K562 (cell line): ENCODE results near the gene PABPC1L. TPM values are rescaled to one million over a fixed set of nuclear protein-coding genes. Genes with fewer than 3 reads are reported as not detected.

Source experiments
- ATAC-seq: fragments of 200-7000 bp; cut with Tn5 transposase; 3 replicates; pipeline ENCODE4 v1.9.1; 2020; ENCODE audit warnings: moderate library complexity
- BruUV-seq: library from RNA; stranded (reverse); fragments of 400-500 nt; replicated peaks from 2 replicates; lab custom pipeline; 2021; lab: Mats Ljungman, UMichigan
- CTCF ChIA-PET: fragments of 300-600 bp; formaldehyde crosslinking; extraction: SDS; loops from one replicate; lab custom pipeline; 2021; ENCODE audit warnings: low intra/inter-chr PET ratio; lab: Yijun Ruan, JAX
- POLR2A ChIA-PET: fragments of 300-600, 350-650 bp; sonication (Branson Sonifier 250); formaldehyde crosslinking; extraction: SDS; loops from one replicate; lab custom pipeline; 2021; ENCODE audit warnings: antibody characterized with exemption, inconsistent platforms; lab: Yijun Ruan, JAX
- DNase-seq, 4 experiments: peaks; one replicate each; pipeline versions ENCODE4 v3.0.0 to v3.0.0-alpha.2; 2011 to 2018; ENCODE audit warnings: low spot score in 3 of 4, mixed read lengths in 3 of 4; ENCODE audit errors: extremely low read depth in 1 of 4
- FAIRE-seq: peaks from 2 replicates; lab custom pipeline; 2011; peaks lifted over from hg19 to GRCh38; lab: Jason Lieb, UNC
- H2AFZ ChIP-seq: 2 replicates; pipeline ENCODE4 v1.6.0; 2011; ENCODE audit warnings: low read depth, low read length, control low read depth, inconsistent platforms
- H3K27ac ChIP-seq: fragments of 200-600 bp; 3 replicates; pipeline ENCODE4 v1.8.0; 2011; ENCODE audit warnings: low read depth, mild to moderate bottlenecking, control low read depth, inconsistent platforms, low read length, moderate library complexity, mixed read lengths; ENCODE audit errors: extremely low read depth
- H3K27me3 ChIP-seq, 2 experiments: fragments of 300-600 bp in 1 of 2; 2 replicates in 1 of 2; 3 replicates in 1 of 2; pipeline versions ENCODE4 v1.6.0 to v1.8.0; 2011; ENCODE audit warnings: inconsistent platforms in 2 of 2, low read length in 2 of 2, mild to moderate bottlenecking in 1 of 2, mixed read lengths in 1 of 2, moderate library complexity in 1 of 2; ENCODE audit not compliant: control insufficient read depth in 2 of 2, insufficient read depth in 2 of 2
- H3K36me3 ChIP-seq: fragments of 300-600 bp; 3 replicates; pipeline ENCODE4 v1.8.0; 2011; ENCODE audit warnings: mild to moderate bottlenecking, low read length, inconsistent platforms; ENCODE audit not compliant: control insufficient read depth, insufficient read depth
- H3K4me1 ChIP-seq, 2 experiments: fragments of 200-600 bp in 1 of 2; replicated peaks in 1 of 2; 2 replicates in 1 of 2; 3 replicates in 1 of 2; pipeline versions ENCODE4 v1.5.1 to v1.8.0; 2011; ENCODE audit warnings: inconsistent platforms in 2 of 2, low read length in 2 of 2, mild to moderate bottlenecking in 1 of 2, mixed read lengths in 1 of 2, moderate library complexity in 1 of 2; ENCODE audit not compliant: control insufficient read depth in 2 of 2, insufficient read depth in 2 of 2
- H3K4me2 ChIP-seq: 2 replicates; pipeline ENCODE4 v1.6.1; 2011; ENCODE audit warnings: low read length, control low read depth, inconsistent platforms, mixed read lengths; ENCODE audit not compliant: insufficient read depth
- H3K4me3 ChIP-seq: fragments of 200-600 bp; sonication (generic), shearing (Covaris generic); 2 replicates; pipeline ENCODE4 v1.5.1; 2016; ENCODE audit warnings: control low read depth, inconsistent platforms
- H3K79me2 ChIP-seq: fragments of 200-600 bp; 3 replicates; pipeline ENCODE4 v1.8.0; 2011; ENCODE audit warnings: low read length, inconsistent platforms; ENCODE audit not compliant: control insufficient read depth, insufficient read depth
- H3K9ac ChIP-seq, 2 experiments: 2 replicates each; pipeline versions ENCODE4 v1.6.0 to v1.6.1; 2011; ENCODE audit warnings: low read depth in 2 of 2, low read length in 2 of 2, control low read depth in 1 of 2, inconsistent platforms in 1 of 2, mild to moderate bottlenecking in 1 of 2, mixed read lengths in 1 of 2; ENCODE audit not compliant: insufficient read depth in 1 of 2
- H3K9me1 ChIP-seq: one replicate; pipeline ENCODE4 v1.6.0; 2011; ENCODE audit warnings: inconsistent platforms, mild to moderate bottlenecking, low read length, moderate library complexity; ENCODE audit not compliant: control insufficient read depth, insufficient read depth
- H3K9me3 ChIP-seq: replicated peaks from 2 replicates; pipeline ENCODE4 v1.5.1; 2011; ENCODE audit warnings: low read depth, low read length, inconsistent platforms; ENCODE audit not compliant: control insufficient read depth, insufficient read depth
- H4K20me1 ChIP-seq: replicated peaks from 2 replicates; pipeline ENCODE4 v1.6.1; 2011; ENCODE audit warnings: low read length, inconsistent platforms, mixed read lengths; ENCODE audit not compliant: control insufficient read depth, insufficient read depth
- FOXJ3 ChIP-seq: sonication (generic); formaldehyde crosslinking; IDR thresholded peaks from 2 replicates; pipeline ENCODE4 v1.4.0; 2020; ENCODE audit warnings: mild to moderate bottlenecking, missing genetic modification reagents
- HDAC6 ChIP-seq: IDR thresholded peaks from 2 replicates; pipeline ENCODE4 v1.6.1; 2012; ENCODE audit warnings: low read depth, mild to moderate bottlenecking, control low read depth, inconsistent platforms, low read length, moderate library complexity
- MTA2 ChIP-seq: fragments of 450-650 bp; IDR thresholded peaks from 2 replicates; pipeline ENCODE4 v1.6.1; 2016; ENCODE audit warnings: low read depth
- PHB ChIP-seq: fragments of 250-450 bp; sonication (Bioruptor Pico); IDR thresholded peaks from 2 replicates; pipeline ENCODE4 v1.5.0; 2021
- POLR2G ChIP-seq: fragments of 200-400 bp; formaldehyde crosslinking; IDR thresholded peaks from 2 replicates; pipeline ENCODE4 v1.6.1; 2017; ENCODE audit warnings: low read depth, mild to moderate bottlenecking, antibody characterized with exemption, low read length, moderate library complexity
- SMARCC2 ChIP-seq: fragments of 450-650 bp; IDR thresholded peaks from 2 replicates; pipeline ENCODE4 v1.6.1; 2017; ENCODE audit warnings: antibody characterized with exemption, moderate library complexity, mild to moderate bottlenecking, low read depth
- TCF7L2 ChIP-seq: fragments of 150-350 bp; IDR thresholded peaks from 2 replicates; pipeline ENCODE4 v1.6.1; 2016; ENCODE audit warnings: low read depth, mild to moderate bottlenecking, low read length, moderate library complexity
- ZNF583 ChIP-seq: fragments of 250-450 bp; sonication (Bioruptor Pico); IDR thresholded peaks from 2 replicates; pipeline ENCODE4 v1.4.0; 2020
- WGBS: fragments of 100-300 bp; shearing (Covaris generic); methylation state at CpG from one replicate; pipeline ENCODE4 v1.1.6; 2016; ENCODE audit warnings: low coverage, mixed read lengths; ENCODE audit not compliant: insufficient coverage; ENCODE audit errors: missing lambda C conversion rate; 5-methylcytosine and 5-hydroxymethylcytosine counted together
- in situ Hi-C: fragments of 300-500 bp; cut with MboI; formaldehyde crosslinking; loops from 4 replicates; pipeline ENCODE4 v1.15.0; 2018; ENCODE audit warnings: inconsistent platforms, mixed read lengths
- intact Hi-C: fragments of 100-400 bp; cut with micrococcal nuclease; formaldehyde crosslinking; loops from 2 replicates; pipeline ENCODE4 v1.14.2; 2022
- polyA plus RNA-seq, 8 experiments: library from polyadenylated mRNA; depleted of rRNA in 4 of 8; stranded (reverse) in 5 of 8; unstranded in 3 of 8; fragments of >200 nt; fragmentation: Nextera tagmentation in 2 of 8; fragmentation: Illumina TruSeq in 1 of 8; extraction: Ambion mirVana in 2 of 8; extraction: Trizol in 1 of 8; gene quantifications; 2 replicates each; pipeline versions ENCODE4 v1.2.1 to v1.2.3, GENCODE V29; 2011 to 2014; ENCODE audit warnings: inconsistent platforms in 1 of 8, missing spikeins in 1 of 8
- total RNA-seq, 7 experiments: library from RNA; depleted of rRNA in 6 of 7; stranded (reverse); fragments of >200 nt in 6 of 7; fragmentation: Illumina TruSeq in 2 of 7; extraction: Trizol in 2 of 7; gene quantifications; 2 replicates each; pipeline versions ENCODE4 v1.2.1 to v1.2.3, GENCODE V29; 2011 to 2021; ENCODE audit warnings: low replicate concordance in 1 of 7

The PABPC1L gene
- total and polyA plus RNA-seq, 9 of the 15 experiments (the other 6 are each of a cell fraction or from before 2014, with no cell fraction given) = 6.0 to 90.3 (median 15.8) TPM

DNA sequence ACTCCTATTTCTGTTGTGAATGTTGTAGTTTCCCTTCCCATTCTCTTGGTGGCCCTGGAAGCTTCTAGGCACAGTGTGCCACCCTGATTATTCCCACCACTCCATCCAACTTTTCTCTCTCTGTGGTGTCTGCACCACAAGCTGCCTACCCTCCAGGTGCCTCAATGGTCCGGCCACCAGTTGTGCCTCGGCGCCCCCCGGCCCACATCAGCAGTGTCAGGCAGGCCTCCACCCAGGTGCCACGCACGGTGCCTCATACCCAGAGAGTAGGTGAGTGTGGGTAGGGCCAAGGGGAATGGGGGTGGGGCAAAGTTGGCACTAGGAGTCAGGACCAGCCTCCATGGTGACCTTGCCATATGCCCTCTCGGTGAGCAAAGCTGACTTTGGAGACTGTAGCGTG is 23.1 kb downstream of the PABPC1L start:
- no peak overlapping the region for H3K4me2 ChIP-seq
- H3K9me3 ChIP-seq = no peaks in the 10 kb centered on the region
- H3K9me1 ChIP-seq = no peaks in the 10 kb centered on the region
- H3K27me3 ChIP-seq = no peaks in the 10 kb centered on the region
- intact Hi-C loops (no loop called here), in situ Hi-C loops (no loop called here)
- no peak overlapping the region for H3K9ac ChIP-seq
- no peak for TF ChIP-seq MTA2
- no peak for TF ChIP-seq SMARCC2
- TF ChIP-seq TCF7L2 = no peak
- no peak for TF ChIP-seq HDAC6
- TF ChIP-seq ZNF583 (CRISPR knock-in tag) = no peak
- no peak for TF ChIP-seq PHB (CRISPR knock-in tag)
- TF ChIP-seq POLR2G = 0 out of 2 replicates have a peak, but pooled peaks have one; percentile 39
- TF ChIP-seq FOXJ3 = no peak
- ATAC-seq = no peak
- H3K79me2 ChIP-seq = no peaks in the 10 kb centered on the region
- FAIRE-seq = no peak
- no peaks in the 10 kb centered on the region; the same call in 1 of the 2 replicates for H4K20me1 ChIP-seq
- H3K4me3 ChIP-seq = no peak overlapping the region
- H2AFZ ChIP-seq = no peak overlapping the region
- ChIA-PET CTCF (no interaction called here), POLR2A (interaction anchor here (0.6 to 2.8 kb wide), 2 partner anchors 9 to 17 kb away, joined by 3 to 15 read pairs; no protein-coding TSS in a partner anchor)
- H3K27ac ChIP-seq = no peak overlapping the region
- DNase-seq = no peak
- BruUV-seq = no TSS peak
- 92% methylated on average over 5 of the region's 8 CpGs for WGBS
- H3K36me3 ChIP-seq = peaks cover 62% of the 10 kb centered on the region; the same call in 2 of the 3 replicates
- no peaks in the 10 kb centered on the region for H3K4me1 ChIP-seq
